Activated T-cell treated with anti-CD3 and anti-CD28 coated beads for 24 hours (primary cell): ENCODE measurements around the gene TRAPPC3L.

Experiments
- DNase-seq: peaks from one replicate; pipeline ENCODE4 v3.0.0-alpha.2; 2020; ENCODE audit warnings: low read depth

Gene TRAPPC3L

DNA sequence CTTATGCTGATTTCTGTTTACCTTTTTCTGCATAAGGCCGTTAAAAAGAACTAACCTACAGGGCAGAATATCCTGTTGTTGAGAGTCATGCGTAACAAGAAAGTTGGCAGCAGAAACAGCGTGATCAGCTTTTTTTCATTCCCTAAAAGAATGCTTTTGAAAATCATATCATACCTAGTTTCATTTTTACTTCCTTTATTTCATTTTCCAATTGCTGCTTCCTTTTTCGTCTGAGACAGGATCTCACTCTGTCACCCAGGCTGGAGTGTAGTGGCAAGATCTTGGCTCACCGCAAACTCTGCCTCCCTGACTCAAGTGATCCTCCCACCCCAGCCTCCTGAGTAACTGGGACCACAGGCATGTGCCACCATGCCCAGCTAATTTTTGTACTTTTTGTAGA is 80.2 kb downstream of the TRAPPC3L start:
- DNase-seq, result no peak

- no peak for DNase-seq
Observed at GRCh38 chr6:116463301-116463700, 82.2 kb downstream of the TRAPPC3L start.

DNA sequence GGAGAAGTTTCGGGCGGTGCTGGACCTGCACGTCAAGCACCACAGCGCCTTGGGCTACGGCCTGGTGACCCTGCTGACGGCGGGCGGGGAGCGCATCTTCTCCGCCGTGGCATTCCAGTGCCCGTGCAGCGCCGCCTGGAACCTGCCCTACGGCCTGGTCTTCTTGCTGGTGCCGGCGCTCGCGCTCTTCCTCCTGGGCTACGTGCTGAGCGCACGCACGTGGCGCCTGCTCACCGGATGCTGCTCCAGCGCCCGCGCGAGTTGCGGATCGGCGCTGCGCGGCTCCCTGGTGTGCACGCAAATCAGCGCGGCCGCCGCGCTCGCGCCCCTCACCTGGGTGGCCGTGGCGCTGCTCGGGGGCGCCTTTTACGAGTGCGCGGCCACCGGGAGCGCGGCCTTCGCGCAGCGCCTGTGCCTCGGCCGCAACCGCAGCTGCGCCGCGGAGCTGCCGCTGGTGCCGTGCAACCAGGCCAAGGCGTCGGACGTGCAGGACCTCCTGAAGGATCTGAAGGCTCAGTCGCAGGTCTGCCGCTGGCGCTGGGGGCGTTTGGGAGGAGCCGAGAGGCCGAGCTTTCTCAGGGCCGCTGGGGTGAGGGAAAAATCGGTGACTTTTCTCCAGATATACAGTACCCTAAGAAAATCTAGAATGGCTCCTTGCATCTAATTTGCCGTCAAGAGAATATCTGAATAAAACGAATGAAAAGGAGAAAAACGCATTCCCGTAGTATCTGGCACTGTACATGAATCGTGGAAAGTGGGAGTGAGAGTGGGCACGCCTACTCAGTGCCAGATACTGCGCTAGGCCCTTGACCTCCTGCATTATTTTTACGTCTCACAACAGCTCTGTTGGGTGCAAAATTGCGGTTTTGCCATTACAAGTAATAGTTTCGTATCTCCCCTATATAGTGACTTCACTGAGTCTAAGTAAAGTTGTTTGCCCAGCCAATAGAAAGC is 83.3 kb downstream of the TRAPPC3L start:
- DNase-seq, result peak; percentile 13

DNA sequence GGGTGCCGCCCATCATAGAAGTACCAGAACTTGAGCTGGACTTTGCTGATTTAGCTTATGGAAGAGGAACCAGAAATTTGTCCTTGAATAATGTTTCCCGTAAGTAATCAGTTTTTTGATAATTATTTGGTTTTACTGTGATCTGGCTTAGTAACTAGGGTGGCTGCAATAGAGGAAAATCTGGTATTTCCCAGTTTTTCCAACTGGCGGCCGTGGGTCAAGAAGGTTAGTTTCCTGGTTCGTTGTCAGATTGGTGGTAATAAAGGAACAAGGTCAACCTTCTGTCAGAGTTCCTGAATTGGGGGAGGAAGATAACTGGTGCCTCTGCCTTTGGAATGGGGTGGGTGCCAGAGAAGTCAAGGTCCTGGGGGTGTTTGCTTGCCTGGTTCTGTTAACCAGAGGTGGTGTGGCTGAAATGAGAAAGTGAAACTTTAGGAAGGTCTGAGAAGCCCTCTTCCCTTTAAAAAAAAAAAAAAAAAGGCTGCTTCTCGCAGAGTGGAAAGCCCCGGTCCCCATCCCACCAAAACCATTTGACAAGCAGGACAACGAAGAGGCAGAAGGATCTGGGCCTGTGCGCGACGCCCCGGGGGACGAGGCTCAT is 84.1 kb downstream of the TRAPPC3L start, which contains the start of gene CALHM6:
CALHM6 (plus strand) TSS at position 45 of the 601 bp plus-strand sequence; CDS start at position 600, 555 bp downstream.
- no peak for DNase-seq

DNA sequence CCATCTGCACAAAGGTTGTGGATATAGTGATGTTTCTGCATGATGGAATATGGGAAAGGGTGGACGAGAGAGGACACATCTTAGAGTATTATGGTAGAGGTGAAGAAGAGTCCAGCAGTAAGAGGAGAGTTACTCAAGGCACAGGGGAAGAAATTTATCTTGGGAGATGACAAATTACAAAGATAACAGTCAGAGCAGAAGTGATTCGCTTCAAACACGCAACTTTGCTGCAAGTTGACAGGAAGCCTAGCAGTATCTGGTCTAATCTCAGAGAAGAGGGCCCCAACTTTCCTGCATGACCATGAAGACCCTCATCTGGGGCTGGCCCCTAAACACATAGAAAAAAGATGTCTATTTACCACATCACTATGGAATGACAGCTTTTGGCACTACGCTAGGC is 85.6 kb downstream of the TRAPPC3L start:
- DNase-seq, result no peak

- no peak for DNase-seq
Observed at GRCh38 chr6:116458264-116458663, 87.2 kb downstream of the TRAPPC3L start.

GRCh38 chr6:116456927-116457326 is 88.6 kb downstream of the TRAPPC3L start:
- DNase-seq, result no peak

DNA sequence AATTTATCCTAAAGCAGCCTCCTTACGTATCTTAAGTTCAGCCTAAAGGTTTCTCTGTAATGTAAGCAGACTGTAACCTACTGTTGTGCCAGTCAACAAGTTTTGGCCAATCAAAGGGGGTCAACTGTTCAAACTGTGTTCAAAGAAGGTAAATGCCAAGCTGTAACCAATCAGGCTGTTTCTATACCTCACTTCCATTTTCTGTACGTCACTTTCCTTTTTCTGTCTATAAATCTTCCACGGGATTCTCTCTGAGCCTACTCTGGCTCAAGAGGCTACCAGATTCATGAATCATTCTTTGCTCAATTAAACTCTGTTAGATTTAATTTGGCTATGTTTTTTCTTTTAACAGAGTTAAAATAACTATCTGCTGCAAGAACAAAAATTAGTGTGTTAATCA is 89.4 kb downstream of the TRAPPC3L start:
- no peak for DNase-seq

DNA sequence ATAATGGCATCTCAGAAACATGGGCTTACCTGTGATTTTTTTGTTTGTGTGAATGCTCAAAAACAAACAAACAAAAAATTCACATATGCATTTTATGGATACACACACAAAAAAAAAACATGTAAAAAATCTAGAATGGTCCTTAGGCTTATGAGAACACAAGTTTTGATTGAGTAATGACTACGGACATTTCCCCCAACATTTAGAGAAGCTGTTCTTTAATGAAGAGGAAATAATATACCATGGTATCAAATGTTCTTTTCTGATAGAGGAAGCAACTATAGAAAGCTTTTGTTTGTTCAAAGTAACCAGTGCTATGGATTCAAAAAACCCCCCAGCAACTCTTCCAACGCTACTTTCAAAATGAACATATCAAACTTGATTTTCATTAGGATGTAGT is 93.0 kb downstream of the TRAPPC3L start:
- DNase-seq, result no peak

DNA sequence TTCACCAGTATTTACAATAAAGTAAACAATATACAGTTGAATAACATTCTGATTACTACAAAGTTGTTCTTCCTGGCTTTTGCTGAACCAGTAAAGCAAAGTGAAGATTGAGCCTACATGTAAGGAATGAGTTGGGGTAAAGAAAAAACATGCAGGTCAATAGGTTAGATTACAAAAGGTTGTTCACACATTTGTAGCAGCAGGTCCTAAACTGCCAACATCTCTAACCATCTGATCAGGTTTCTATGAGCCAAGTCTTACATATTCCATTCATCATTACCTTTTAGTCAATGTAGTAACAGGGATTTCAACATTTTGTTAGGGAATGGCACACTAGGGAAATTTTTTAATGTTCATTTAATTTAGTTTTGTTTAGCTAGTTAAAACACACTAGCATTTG is 93.6 kb downstream of the TRAPPC3L start:
- DNase-seq, result no peak

- DNase-seq, result no peak
Observed at GRCh38 chr6:116450769-116451740, 94.4 kb downstream of the TRAPPC3L start.

DNA sequence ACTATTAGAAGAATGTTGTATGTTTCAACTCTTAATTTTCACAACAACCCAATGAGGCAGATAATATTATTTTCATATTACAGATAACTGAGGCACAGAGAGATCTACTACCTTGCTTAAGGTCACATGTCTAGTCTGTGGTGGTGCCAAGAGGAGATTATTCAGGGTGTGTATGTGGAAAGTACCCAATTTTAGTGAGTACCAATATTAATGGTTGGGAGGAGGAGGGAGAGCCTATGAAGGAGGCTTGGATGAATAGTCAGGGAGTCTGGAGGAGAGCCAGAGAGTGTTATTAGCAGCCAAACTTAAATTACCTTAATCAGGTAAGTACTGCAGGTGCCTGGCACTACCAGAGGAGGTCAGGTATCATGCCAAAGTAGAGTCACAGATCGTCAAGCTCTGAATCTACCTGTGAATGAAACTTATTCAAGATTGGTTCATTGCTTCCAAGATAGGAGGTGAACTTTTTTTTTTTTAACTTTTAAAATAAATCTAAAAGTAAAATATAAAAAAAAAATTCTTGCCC is 95.2 kb downstream of the TRAPPC3L start:
- DNase-seq, result no peak

GRCh38 chr6:116449565-116449964 is 95.9 kb downstream of the TRAPPC3L start:
- DNase-seq, result no peak

DNA sequence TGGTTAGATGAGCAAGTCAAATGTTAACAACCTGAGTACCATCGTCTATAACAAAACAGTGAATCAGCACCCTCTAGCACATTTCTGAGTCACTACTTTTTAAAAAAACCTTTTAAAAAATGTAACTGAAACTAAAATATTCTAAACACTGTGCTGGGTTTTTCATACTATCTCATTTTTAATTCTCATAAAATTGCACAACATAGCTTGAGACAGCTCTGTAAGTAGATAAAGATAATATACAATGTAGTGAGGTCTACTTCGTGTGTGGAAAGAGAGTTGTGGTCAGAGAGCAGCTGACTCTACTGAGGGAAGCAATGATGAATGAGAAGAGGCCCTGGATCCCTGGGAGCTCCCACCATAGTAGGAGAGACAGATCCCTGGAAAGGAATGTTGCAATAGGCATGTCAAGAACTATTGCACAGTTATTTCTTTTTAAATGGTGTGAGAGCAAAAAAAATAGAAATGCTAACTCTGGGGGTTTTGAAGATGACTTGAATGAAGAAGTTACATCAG is 97.9 kb downstream of the TRAPPC3L start:
- DNase-seq, result no peak

DNA sequence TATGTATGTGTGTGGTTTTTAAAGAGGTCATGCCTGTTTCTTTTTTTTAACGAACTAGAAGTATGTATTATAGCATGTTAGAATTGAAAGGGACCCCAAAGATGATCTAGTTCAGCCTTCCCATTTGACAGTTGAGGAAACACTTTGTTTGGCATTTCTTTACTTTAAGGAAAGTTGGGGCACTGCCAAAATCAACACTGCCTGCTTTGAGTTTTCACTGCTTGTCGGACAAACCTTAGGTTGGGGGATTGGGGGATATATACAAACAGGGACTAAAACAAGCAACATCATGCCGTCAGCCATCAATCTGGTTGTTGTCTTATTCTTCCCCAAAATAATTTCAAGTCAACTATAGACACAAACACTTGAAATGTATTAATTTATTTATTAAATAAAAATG is 98.4 kb downstream of the TRAPPC3L start:
- DNase-seq, result no peak

GRCh38 chr6:116446399-116446798 is 99.1 kb downstream of the TRAPPC3L start:
- no peak for DNase-seq

DNA sequence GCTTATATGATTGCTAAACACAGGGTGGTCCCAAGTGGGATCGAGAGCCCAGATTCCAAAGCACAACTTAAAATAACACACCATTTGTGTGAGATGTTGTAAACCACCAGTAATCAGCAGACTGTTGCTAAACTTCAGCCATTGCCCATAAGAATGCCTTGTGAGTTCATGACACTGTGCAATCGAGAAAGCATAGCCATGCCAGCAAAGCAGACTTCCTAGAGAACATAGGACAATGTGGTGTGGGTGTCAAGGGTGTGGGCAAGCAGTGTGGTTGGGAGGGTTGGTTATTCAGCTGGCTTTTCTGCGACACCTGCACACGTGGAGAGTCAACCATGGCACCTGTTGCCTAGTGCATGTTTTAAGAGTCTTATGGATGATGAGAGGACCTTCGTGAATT is 100.4 kb downstream of the TRAPPC3L start:
- no peak for DNase-seq
